HepG2 (cell line): ENCODE measurements around the gene SLC13A5. TPM values are rescaled to one million over a fixed set of nuclear protein-coding genes. Genes with fewer than 3 reads are reported as not detected.
"Not testable (repeated sequence)": the region's sequence is repeated elsewhere in the genome, so short reads cannot be mapped to it uniquely, and the experiment has no call there.

Source experiments
- ATAC-seq: fragments of 200-7000 bp; cut with Tn5 transposase; 3 replicates; pipeline ENCODE4 v1.9.1; 2020; ENCODE audit warnings: mild to moderate bottlenecking, moderate library complexity
- BruUV-seq: library from RNA; stranded (reverse); fragments of 400-500 nt; replicated peaks from 2 replicates; lab custom pipeline; 2021; lab: Mats Ljungman, UMichigan
- CTCF ChIA-PET: fragments of 300-600 bp; formaldehyde crosslinking; extraction: SDS; loops from one replicate; lab custom pipeline; 2021; ENCODE audit warnings: low total read pairs, inconsistent platforms, low intra/inter-chr PET ratio; lab: Yijun Ruan, JAX
- POLR2A ChIA-PET: fragments of 350-600 bp; sonication (Branson Sonifier 250); formaldehyde crosslinking; loops from one replicate; lab custom pipeline; 2020; ENCODE audit warnings: antibody characterized with exemption, inconsistent platforms; lab: Yijun Ruan, JAX
- DNase-seq: peaks from one replicate; pipeline ENCODE4 v3.0.0-alpha.2; 2015; ENCODE audit warnings: low spot score
- FAIRE-seq: peaks from 3 replicates; lab custom pipeline; 2011; peaks lifted over from hg19 to GRCh38; lab: Jason Lieb, UNC
- H2AFZ ChIP-seq: one replicate; pipeline ENCODE4 v1.6.1; 2011; ENCODE audit warnings: low read length, inconsistent platforms
- H3K27ac ChIP-seq: fragments of 300-600 bp; 3 replicates; pipeline ENCODE4 v1.8.0; 2011; ENCODE audit warnings: mixed run types, mild to moderate bottlenecking, mixed read lengths, low read length, inconsistent platforms; ENCODE audit not compliant: insufficient read depth; ENCODE audit errors: extremely low read length
- H3K27me3 ChIP-seq, 2 experiments: fragments of 200-600 bp in 1 of 2; 2 replicates in 1 of 2; 3 replicates in 1 of 2; pipeline versions ENCODE4 v1.6.0 to v1.8.0; 2011; ENCODE audit warnings: low read length in 2 of 2, mild to moderate bottlenecking in 2 of 2, moderate library complexity in 2 of 2, inconsistent platforms in 1 of 2; ENCODE audit not compliant: insufficient read depth in 2 of 2, control insufficient read depth in 1 of 2
- H3K36me3 ChIP-seq, 2 experiments: fragments of 200-600 bp in 1 of 2; replicated peaks in 1 of 2; 2 replicates in 1 of 2; 3 replicates in 1 of 2; pipeline versions ENCODE4 v1.5.1 to v1.8.0; 2011; ENCODE audit warnings: low read length in 2 of 2, inconsistent platforms in 1 of 2; ENCODE audit not compliant: insufficient read depth in 2 of 2, control insufficient read depth in 1 of 2
- H3K4me1 ChIP-seq: 2 replicates; pipeline ENCODE4 v1.5.1; 2012; ENCODE audit warnings: low read length, inconsistent platforms; ENCODE audit not compliant: insufficient read depth
- H3K4me2 ChIP-seq: 2 replicates; pipeline ENCODE4 v1.6.0; 2011; ENCODE audit warnings: low read depth, low read length, inconsistent platforms
- H3K4me3 ChIP-seq, 3 experiments: fragments of 200-600 bp in 1 of 3; sonication (generic), shearing (Covaris generic) in 1 of 3; replicated peaks in 1 of 3; 2 replicates each; pipeline ENCODE4 v1.5.1; 2011 to 2016; ENCODE audit warnings: low read length in 3 of 3, inconsistent platforms in 2 of 3, low read depth in 2 of 3, mild to moderate bottlenecking in 2 of 3, control low read depth in 1 of 3, mixed read lengths in 1 of 3; ENCODE audit not compliant: insufficient read depth in 1 of 3
- H3K79me2 ChIP-seq: one replicate; pipeline ENCODE4 v1.6.1; 2011; ENCODE audit warnings: low read length, inconsistent platforms; ENCODE audit not compliant: insufficient read depth
- H3K9ac ChIP-seq: 2 replicates; pipeline ENCODE4 v1.6.0; 2011; ENCODE audit warnings: mild to moderate bottlenecking, low read depth, low read length, inconsistent platforms; ENCODE audit not compliant: insufficient read depth
- H3K9me3 ChIP-seq: 2 replicates; pipeline ENCODE4 v1.5.1; 2012; ENCODE audit warnings: mild to moderate bottlenecking, low read length
- H4K20me1 ChIP-seq: 2 replicates; pipeline ENCODE4 v1.6.0; 2011; ENCODE audit warnings: inconsistent platforms, mild to moderate bottlenecking, low read length, moderate library complexity; ENCODE audit not compliant: insufficient read depth
- FOXA1 ChIP-seq, 2 experiments: fragments of 450-650 bp in 1 of 2; sonication (generic) in 1 of 2; formaldehyde crosslinking in 1 of 2; IDR thresholded peaks; 2 replicates each; pipeline versions ENCODE4 v1.4.0 to v1.6.1; 2016 to 2020; ENCODE audit warnings: missing genetic modification reagents in 1 of 2
- GABPA ChIP-seq, 2 experiments: IDR thresholded peaks; 2 replicates each; pipeline ENCODE4 v1.6.1; 2011 to 2016; ENCODE audit warnings: low read depth in 2 of 2, low read length in 1 of 2, missing biosample characterization in 1 of 2, missing genetic modification characterization in 1 of 2
- GATAD1 ChIP-seq: IDR thresholded peaks from 2 replicates; pipeline ENCODE4 v1.6.1; 2016; ENCODE audit warnings: missing genetic modification reagents, missing compliant biosample characterization
- GPN1 ChIP-seq: sonication (generic); formaldehyde crosslinking; IDR thresholded peaks from 2 replicates; pipeline ENCODE4 v1.5.1; 2020; ENCODE audit warnings: missing genetic modification reagents, borderline replicate concordance
- MBD4 ChIP-seq: IDR thresholded peaks from 2 replicates; pipeline ENCODE4 v1.6.1; 2012; ENCODE audit warnings: low read length, inconsistent platforms, borderline replicate concordance
- SUZ12 ChIP-seq: fragments of 150-350 bp; IDR thresholded peaks from 2 replicates; pipeline ENCODE4 v1.6.1; 2014; ENCODE audit warnings: low read depth, low read length
- THAP11 ChIP-seq: IDR thresholded peaks from 2 replicates; pipeline ENCODE4 v1.6.1; 2016; ENCODE audit warnings: missing biosample characterization, missing genetic modification reagents
- TIGD3 ChIP-seq: sonication (generic); formaldehyde crosslinking; IDR thresholded peaks from 2 replicates; pipeline ENCODE4 v1.5.1; 2020; ENCODE audit warnings: mild to moderate bottlenecking, missing genetic modification reagents, borderline replicate concordance
- U2AF2 ChIP-seq: fragments of 200-400 bp; formaldehyde crosslinking; IDR thresholded peaks from 2 replicates; pipeline ENCODE4 v1.6.1; 2017; ENCODE audit warnings: low read depth, mild to moderate bottlenecking, low read length
- ZMAT3 ChIP-seq: sonication (generic); formaldehyde crosslinking; conservative IDR thresholded peaks from 2 replicates; pipeline ENCODE4 v1.7.0; 2021; ENCODE audit warnings: missing genetic modification reagents
- ZNF383 ChIP-seq: sonication (generic); formaldehyde crosslinking; IDR thresholded peaks from 2 replicates; pipeline ENCODE4 v1.4.0; 2020; ENCODE audit warnings: missing genetic modification reagents, mild to moderate bottlenecking, borderline replicate concordance
- ZNF446 ChIP-seq: sonication (generic); formaldehyde crosslinking; IDR thresholded peaks from 2 replicates; pipeline ENCODE4 v1.5.0; 2020; ENCODE audit warnings: mild to moderate bottlenecking, missing genetic modification reagents
- ZNF576 ChIP-seq: sonication (generic); formaldehyde crosslinking; IDR thresholded peaks from 2 replicates; pipeline ENCODE4 v1.4.0; 2020; ENCODE audit warnings: mild to moderate bottlenecking, missing genetic modification reagents
- WGBS: methylation state at CpG from one replicate; pipeline ENCODE4 v1.1.6; 2017; ENCODE audit warnings: low lambda C conversion rate; 5-methylcytosine and 5-hydroxymethylcytosine counted together
- in situ Hi-C: cut with HindIII; loops from 2 replicates; pipeline ENCODE4 v1.10.0; 2017; ENCODE audit warnings: low pct_unique_long_range_greater_than_20kb; ENCODE audit not compliant: extremely low pct_ligation_motif_present
- intact Hi-C: fragments of 100-400 bp; cut with micrococcal nuclease; formaldehyde crosslinking; loops from one replicate; pipeline ENCODE4 v1.10.0; 2022; ENCODE audit not compliant: unreplicated experiment
- polyA plus RNA-seq, 8 experiments: library from polyadenylated mRNA; depleted of rRNA in 3 of 8; stranded (reverse) in 7 of 8; unstranded in 1 of 8; fragments of >200 nt; fragmentation: Illumina TruSeq in 4 of 8; extraction: Trizol in 4 of 8; gene quantifications; 2 replicates each; pipeline versions ENCODE4 v1.2.1 to v1.2.3, GENCODE V29; 2011 to 2016; ENCODE audit warnings: low read depth in 4 of 8, missing spikeins in 1 of 8, mixed read lengths in 1 of 8; ENCODE audit not compliant: insufficient read depth in 1 of 8
- total RNA-seq, 5 experiments: library from RNA; depleted of rRNA; stranded (reverse); fragments of >200 nt; fragmentation: Illumina TruSeq; extraction: Trizol; gene quantifications; 2 replicates each; pipeline ENCODE4 v1.2.3, GENCODE V29; 2016; ENCODE audit warnings: low read depth in 1 of 5

Gene SLC13A5
- total and polyA plus RNA-seq, 2 of the 13 experiments (the other 11 are each of a cell fraction or from before 2014, with no cell fraction given), result 42.8 to 310 TPM

GRCh38 chr17:6660101-6660500 lies 53.1 kb downstream of the SLC13A5 start (continued):
- no peak for TF ChIP-seq ZNF383 (CRISPR knock-in tag)
- TF ChIP-seq, all 625 proteins: peak for 0

- H3K36me3 ChIP-seq, H3K4me3 ChIP-seq, intact Hi-C loops, H3K27ac ChIP-seq, POLR2A ChIA-PET, H3K27me3 ChIP-seq, DNase-seq, H3K9me3 ChIP-seq, ATAC-seq, BruUV-seq, CTCF ChIA-PET, H3K4me2 ChIP-seq, H2AFZ ChIP-seq, H3K9ac ChIP-seq, in situ Hi-C loops, FAIRE-seq: not testable (repeated sequence)
- 83% methylated on average over 5 of the region's 5 CpGs for WGBS
- Histone ChIP-seq H3K79me2 (peaks cover 14% of the 10 kb centered on the region), H3K4me1 (peaks cover 20% of the 10 kb centered on the region), H4K20me1 (peaks cover 11% of the 10 kb centered on the region)
These were observed 54.8 kb downstream of the SLC13A5 start for GRCh38 chr17:6658411-6658810.

- TF ChIP-seq ZNF576 (CRISPR knock-in tag), result no peak
- TF ChIP-seq GPN1 (CRISPR knock-in tag), result no peak
- TF ChIP-seq GATAD1 (CRISPR knock-in tag), result no peak
- no peak for TF ChIP-seq ZNF446 (CRISPR knock-in tag)
- no peak for TF ChIP-seq MBD4
- TF ChIP-seq ZMAT3 (CRISPR knock-in tag), result no peak
- no peak for TF ChIP-seq TIGD3 (CRISPR knock-in tag)
- TF ChIP-seq SUZ12, result no peak
- TF ChIP-seq FOXA1 (IDR thresholded peaks at IDR 0.05), result no peak
- no peak for TF ChIP-seq FOXA1 (CRISPR knock-in tag; IDR thresholded peaks at IDR 0.05)
- no peak for TF ChIP-seq THAP11
- no peak for TF ChIP-seq U2AF2
- TF ChIP-seq GABPA (IDR thresholded peaks at IDR 0.05; ENCODE audit: low read depth, low read length), result no peak
- no peak for TF ChIP-seq GABPA (CRISPR knock-in tag; IDR thresholded peaks at IDR 0.05; ENCODE audit: low read depth)
- no peak for ATAC-seq
- FAIRE-seq, result no peak
- intact Hi-C loops (no loop called here), in situ Hi-C loops (no loop called here)
- ChIA-PET POLR2A (no interaction called here), CTCF (no interaction called here)
- Histone ChIP-seq H4K20me1 (peaks cover 14% of the 10 kb centered on the region), H3K9ac (no peak overlapping the region), H3K4me3 (no peak overlapping the region), H3K4me1 (peaks cover 25% of the 10 kb centered on the region), H3K27ac (no peak overlapping the region), H3K36me3 (peaks cover 0 to 2% of the 10 kb centered on the region in 2 experiments; a peak in 3 of 5 replicates), H2AFZ (no peak overlapping the region), H3K79me2 (peaks cover 21% of the 10 kb centered on the region), H3K9me3 (no peaks in the 10 kb centered on the region), H3K4me2 (0 out of 2 replicates have a peak overlapping the region, but pooled peaks have one; percentile 47), H3K27me3 (no peaks in the 10 kb centered on the region)
- no peak for DNase-seq
- BruUV-seq, result no TSS peak
- WGBS, result 83% methylated on average over 18 of the region's 18 CpGs
These were observed 55.4 kb downstream of the SLC13A5 start for GRCh38 chr17:6657633-6658287.
